Panc1 (cell line): Measurements from ENCODE around the gene PIGW. TPM values are rescaled to one million over a fixed set of nuclear protein-coding genes. Genes with fewer than 3 reads are reported as not detected.

Source experiments
- ATAC-seq: fragments of 200-7000 bp; cut with Tn5 transposase; 2 replicates; pipeline ENCODE4 v1.9.1; 2020; ENCODE audit warnings: mild to moderate bottlenecking, moderate library complexity
- BruUV-seq: library from RNA; stranded (reverse); fragments of 400-500 nt; replicated peaks from 2 replicates; lab custom pipeline; 2021; lab: Mats Ljungman, UMichigan
- CTCF ChIA-PET: fragments of 300-600 bp; sonication (Branson Sonifier 250); formaldehyde crosslinking; loops from one replicate; lab custom pipeline; 2022; ENCODE audit warnings: antibody characterized with exemption; lab: Charles Lee
- POLR2A ChIA-PET: fragments of 300-600 bp; sonication (Branson Sonifier 250); formaldehyde crosslinking; loops from one replicate; lab custom pipeline; 2022; ENCODE audit warnings: antibody characterized with exemption; lab: Charles Lee
- DNase-seq: peaks from one replicate; pipeline ENCODE4 v3.0.0-alpha.2; 2010; ENCODE audit warnings: low read depth, low spot score
- H3K27ac ChIP-seq: 2 replicates; pipeline ENCODE4 v1.5.1; 2011; ENCODE audit warnings: mild to moderate bottlenecking, low read length, inconsistent platforms
- H3K27me3 ChIP-seq: fragments of 200-500 bp; sonication (Bioruptor generic); 2 replicates; pipeline ENCODE4 v1.6.0; 2014; ENCODE audit warnings: low read length, inconsistent platforms; ENCODE audit not compliant: control insufficient read depth, insufficient read depth
- H3K36me3 ChIP-seq: fragments of 200-500 bp; sonication (Bioruptor generic); 2 replicates; pipeline ENCODE4 v1.5.1; 2014; ENCODE audit warnings: inconsistent platforms, mild to moderate bottlenecking, low read length, moderate library complexity; ENCODE audit not compliant: control insufficient read depth, insufficient read depth
- H3K4me1 ChIP-seq: 2 replicates; pipeline ENCODE4 v1.5.1; 2011; ENCODE audit warnings: inconsistent platforms, mild to moderate bottlenecking, low read length, moderate library complexity; ENCODE audit not compliant: control insufficient read depth, insufficient read depth
- H3K4me3 ChIP-seq, 2 experiments: 2 replicates each; pipeline ENCODE4 v1.5.1; 2011 to 2012; ENCODE audit warnings: low read depth in 2 of 2, low read length in 2 of 2, mild to moderate bottlenecking in 2 of 2, inconsistent platforms in 1 of 2, moderate library complexity in 1 of 2
- H3K9me3 ChIP-seq: fragments of 200-500 bp; sonication (Bioruptor generic); 2 replicates; pipeline ENCODE4 v1.5.1; 2014; ENCODE audit warnings: low read depth, mild to moderate bottlenecking, inconsistent platforms, low read length, moderate library complexity; ENCODE audit not compliant: control insufficient read depth, insufficient read depth
- CTCF ChIP-seq: fragments of 450-650 bp; IDR thresholded peaks from 2 replicates; pipeline ENCODE4 v1.5.1; 2017; ENCODE audit warnings: mild to moderate bottlenecking
- POLR2AphosphoS5 ChIP-seq: IDR thresholded peaks from 2 replicates; pipeline ENCODE4 v1.6.1; 2012; ENCODE audit warnings: mild to moderate bottlenecking, low read depth, low read length, moderate library complexity
- REST ChIP-seq, 2 experiments: IDR thresholded peaks; 2 replicates each; pipeline ENCODE4 v1.6.1; 2011 to 2012; ENCODE audit warnings: low read depth in 2 of 2, control low read depth in 1 of 2, low read length in 1 of 2, mild to moderate bottlenecking in 1 of 2, moderate library complexity in 1 of 2; ENCODE audit not compliant: insufficient read depth in 1 of 2
- SIN3A ChIP-seq: IDR thresholded peaks from 2 replicates; pipeline ENCODE4 v1.6.1; 2012; ENCODE audit warnings: low read depth, mild to moderate bottlenecking, low read length, moderate library complexity, borderline replicate concordance; ENCODE audit not compliant: insufficient read depth
- TCF7L2 ChIP-seq: IDR thresholded peaks from 2 replicates; pipeline ENCODE4 v1.6.1; 2011; ENCODE audit warnings: mild to moderate bottlenecking, low read depth, low read length, inconsistent platforms
- in situ Hi-C: cut with HindIII; loops from 2 replicates; pipeline ENCODE4 v1.10.0; 2016; ENCODE audit warnings: low sequenced_read_pairs, low pct_unique_long_range_greater_than_20kb
- intact Hi-C: fragments of 100-400 bp; cut with micrococcal nuclease; formaldehyde crosslinking; loops from one replicate; pipeline ENCODE4 v1.10.0; 2022; ENCODE audit not compliant: unreplicated experiment
- total RNA-seq: library from RNA; stranded (reverse); gene quantifications from one replicate; pipeline ENCODE4 v1.2.1, GENCODE V29; 2021; ENCODE audit not compliant: unreplicated experiment

PIGW gene
- total RNA-seq, 1 experiment from 2014 or later = 16.2 TPM

- Histone ChIP-seq H3K27ac (no peak overlapping the region), H3K36me3 (peaks cover 8% of the 10 kb centered on the region), H3K9me3 (no peaks in the 10 kb centered on the region), H3K4me3 (no peak overlapping the region), H3K4me1 (no peaks in the 10 kb centered on the region), H3K27me3 (no peaks in the 10 kb centered on the region)
- POLR2A ChIA-PET = no interaction called here
- ATAC-seq (no peak), DNase-seq (no peak)
- in situ Hi-C loops = no loop called here
- no TSS peak for BruUV-seq
- CTCF ChIA-PET = no interaction called here
- intact Hi-C loops = no loop called here
- TF ChIP-seq TCF7L2 (no peak), REST (IDR thresholded peaks at IDR 0.05; ENCODE audit: insufficient read depth in 1 of 2, low read depth in 2 of 2, low read length in 1 of 2) (no peak), POLR2AphosphoS5 (no peak), SIN3A (no peak), CTCF (no peak)
Measured at GRCh38 chr17:36525888-36526287, 8.9 kb upstream of the PIGW start.

- in situ Hi-C loops = no loop called here
- no peak overlapping the region for H3K27ac ChIP-seq
- no peaks in the 10 kb centered on the region; the same call in 1 of the 2 replicates for H3K4me1 ChIP-seq
- ChIA-PET POLR2A (no interaction called here), CTCF (no interaction called here)
- peaks cover 8% of the 10 kb centered on the region for H3K36me3 ChIP-seq
- intact Hi-C loops = no loop called here
- no peaks in the 10 kb centered on the region for H3K27me3 ChIP-seq
- H3K9me3 ChIP-seq = no peaks in the 10 kb centered on the region
- ATAC-seq = no peak
- no peak for TF ChIP-seq SIN3A
- no peak for TF ChIP-seq CTCF
- TF ChIP-seq POLR2AphosphoS5 = no peak
- no peak for TF ChIP-seq REST (IDR thresholded peaks at IDR 0.05; ENCODE audit: insufficient read depth in 1 of 2, low read depth in 2 of 2, low read length in 1 of 2)
- TF ChIP-seq TCF7L2 = no peak
- DNase-seq = no peak
- no peak overlapping the region for H3K4me3 ChIP-seq
- BruUV-seq = no TSS peak
Measured at GRCh38 chr17:36527621-36528250, 7.1 kb upstream of the PIGW start.
